Measurements from ENCODE around the gene SNAPC5. TPM values are rescaled to one million over a fixed set of nuclear protein-coding genes. Genes with fewer than 3 reads are reported as not detected.

SNAPC5 gene
- total RNA-seq, 2 experiments from 2014 or later: 23.8 to 24.1 TPM

- H3K27ac Mint-ChIP-seq: peak overlapping the region; percentile 40
- H3K9me3 Mint-ChIP-seq: no peaks in the 10 kb centered on the region
- H3K27me3 ChIP-seq (ENCODE audit: control insufficient read depth in 1 of 2, insufficient read depth in 2 of 2, low read length in 2 of 2): no peaks in the 10 kb centered on the region
- H3K27ac ChIP-seq (ENCODE audit: low read depth in 1 of 2, low read length in 2 of 2): no peak overlapping the region
- peaks cover 38% of the 10 kb centered on the region for H3K4me1 Mint-ChIP-seq (ENCODE audit: low read depth)
- no peak overlapping the region for H3K4me3 Mint-ChIP-seq
- no peak for DNase-seq
- ChIA-PET POLR2A (no interaction called here), CTCF (no interaction called here)
- peaks cover 14% of the 10 kb centered on the region for H3K4me1 ChIP-seq (ENCODE audit: insufficient read depth, low read length)
- peaks cover 15% of the 10 kb centered on the region for H3K36me3 Mint-ChIP-seq (ENCODE audit: low read depth)
- intact Hi-C loops (cut with DNase I, micrococcal nuclease): no loop called here
- TF ChIP-seq CTCF (IDR thresholded peaks at IDR 0.05): no peak
- H3K27me3 Mint-ChIP-seq: no peaks in the 10 kb centered on the region
- H3K36me3 ChIP-seq (ENCODE audit: insufficient read depth, low read length): peaks cover 12% of the 10 kb centered on the region
- no peak overlapping the region for H3K4me3 ChIP-seq (ENCODE audit: low read length)
- H3K9me3 ChIP-seq (ENCODE audit: control insufficient read depth in 1 of 2, insufficient read depth in 1 of 2, low read length in 2 of 2): no peaks in the 10 kb centered on the region
- no peak for ATAC-seq (ENCODE audit: poor library complexity)
Measured at GRCh38 chr15:66476535-66476934, 21.0 kb downstream of the SNAPC5 start.

- Mint-ChIP-seq H3K4me1 (ENCODE audit: low read depth) (peaks cover 54% of the 10 kb centered on the region), H3K27me3 (no peaks in the 10 kb centered on the region), H3K4me3 (no peak overlapping the region), H3K36me3 (ENCODE audit: low read depth) (peaks cover 4% of the 10 kb centered on the region), H3K27ac (peak overlapping the region; percentile 88), H3K9me3 (no peaks in the 10 kb centered on the region)
- DNase-seq (no peak), ATAC-seq (ENCODE audit: poor library complexity) (no peak)
- CTCF ChIA-PET: interaction anchor here (0.7 to 1.2 kb wide), 3 partner anchors 9 to 733 kb away, joined by 3 to 7 read pairs (median 3); no protein-coding TSS in a partner anchor
- Histone ChIP-seq H3K27ac (ENCODE audit: low read depth in 1 of 2, low read length in 2 of 2) (no peak overlapping the region), H3K4me1 (ENCODE audit: insufficient read depth, low read length) (peaks cover 23% of the 10 kb centered on the region), H3K36me3 (ENCODE audit: insufficient read depth, low read length) (peaks cover 5% of the 10 kb centered on the region), H3K9me3 (ENCODE audit: control insufficient read depth in 1 of 2, insufficient read depth in 1 of 2, low read length in 2 of 2) (no peaks in the 10 kb centered on the region), H3K27me3 (ENCODE audit: control insufficient read depth in 1 of 2, insufficient read depth in 2 of 2, low read length in 2 of 2) (no peaks in the 10 kb centered on the region), H3K4me3 (ENCODE audit: low read length) (no peak overlapping the region)
- POLR2A ChIA-PET: interaction anchor here (5.3 kb wide), 1 partner anchor 88 kb away, joined by 37 read pairs; the partner anchor contains the start of gene MAP2K1
- intact Hi-C loops (cut with DNase I, micrococcal nuclease): no loop called here
- TF ChIP-seq CTCF (IDR thresholded peaks at IDR 0.05): no peak
Measured at GRCh38 chr15:66474963-66475362, 22.6 kb downstream of the SNAPC5 start.

GRCh38 chr15:66474135-66474534 lies 23.4 kb downstream of the SNAPC5 start:
- no peak for DNase-seq
- H3K27me3 ChIP-seq (ENCODE audit: control insufficient read depth in 1 of 2, insufficient read depth in 2 of 2, low read length in 2 of 2): no peaks in the 10 kb centered on the region
- no peak overlapping the region for H3K27ac ChIP-seq (ENCODE audit: low read depth in 1 of 2, low read length in 2 of 2)
- POLR2A ChIA-PET: interaction anchor here (5.3 kb wide), 1 partner anchor 87 kb away, joined by 37 read pairs; the partner anchor contains the start of gene MAP2K1
- H3K36me3 ChIP-seq (ENCODE audit: insufficient read depth, low read length): peaks cover 5% of the 10 kb centered on the region
- intact Hi-C loops (cut with DNase I, micrococcal nuclease): no loop called here
- no peak for TF ChIP-seq CTCF (IDR thresholded peaks at IDR 0.05)
- peak overlapping the region; percentile 88 for H3K27ac Mint-ChIP-seq
- no peak overlapping the region for H3K4me3 Mint-ChIP-seq
- H3K9me3 Mint-ChIP-seq: no peaks in the 10 kb centered on the region
- H3K36me3 Mint-ChIP-seq (ENCODE audit: low read depth): peaks cover 4% of the 10 kb centered on the region
- no peaks in the 10 kb centered on the region for H3K9me3 ChIP-seq (ENCODE audit: control insufficient read depth in 1 of 2, insufficient read depth in 1 of 2, low read length in 2 of 2)
- H3K4me1 ChIP-seq (ENCODE audit: insufficient read depth, low read length): peaks cover 23% of the 10 kb centered on the region
- CTCF ChIA-PET: interaction anchor here (0.7 kb wide), 1 partner anchor 733 kb away, joined by 3 read pairs; no protein-coding TSS in a partner anchor
- peaks cover 58% of the 10 kb centered on the region for H3K4me1 Mint-ChIP-seq (ENCODE audit: low read depth)
- H3K4me3 ChIP-seq (ENCODE audit: low read length): no peak overlapping the region
- no peaks in the 10 kb centered on the region for H3K27me3 Mint-ChIP-seq
- no peak for ATAC-seq (ENCODE audit: poor library complexity)
